GM12892 (cell line): ENCODE data around the gene CEACAM8.

Source experiments
- POLR2A ChIP-seq: IDR thresholded peaks from 2 replicates; pipeline ENCODE4 v1.6.1; 2011; ENCODE audit warnings: low read depth, low read length, control low read depth
- POLR2AphosphoS5 ChIP-seq: IDR thresholded peaks from 2 replicates; pipeline ENCODE4 v1.6.1; 2011; ENCODE audit warnings: low read depth, low read length, control low read depth

DNA sequence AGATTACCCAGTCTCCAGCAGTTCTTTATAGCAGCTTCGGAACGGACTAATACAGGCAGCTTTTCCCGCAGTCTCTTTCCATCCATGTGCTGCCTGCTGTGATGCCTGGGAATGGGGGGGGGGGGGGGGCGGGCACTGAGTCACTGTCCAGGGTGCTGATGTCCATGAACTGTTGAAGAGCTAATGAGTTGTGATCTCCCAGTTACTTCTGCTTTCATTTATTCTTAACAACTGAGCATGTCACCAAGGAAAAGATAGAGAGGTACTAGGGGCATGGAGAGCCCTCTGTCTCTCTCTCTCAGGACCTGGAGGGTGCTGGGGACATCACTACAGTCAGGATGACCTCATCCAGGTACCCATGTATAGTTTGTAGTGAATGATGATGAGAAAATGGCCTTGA is 46.2 kb downstream of the CEACAM8 start:
- no peak for TF ChIP-seq POLR2AphosphoS5
- no peak for TF ChIP-seq POLR2A
